GM21515 (cell line): Measurements from ENCODE around the gene CBFA2T2.

Source experiments
- ATAC-seq: cut with Tn5 transposase; IDR thresholded peaks from one replicate; pipeline ENCODE4 v1.9.1; 2021; ENCODE audit not compliant: unreplicated experiment

CBFA2T2 gene

GRCh38 chr20:33676121-33676520 lies 186.2 kb downstream of the CBFA2T2 start:
- no peak for ATAC-seq

GRCh38 chr20:33676652-33677645 lies 187.1 kb downstream of the CBFA2T2 start:
- ATAC-seq, result no peak

GRCh38 chr20:33677991-33678702 lies 188.3 kb downstream of the CBFA2T2 start:
- ATAC-seq, result no peak

DNA sequence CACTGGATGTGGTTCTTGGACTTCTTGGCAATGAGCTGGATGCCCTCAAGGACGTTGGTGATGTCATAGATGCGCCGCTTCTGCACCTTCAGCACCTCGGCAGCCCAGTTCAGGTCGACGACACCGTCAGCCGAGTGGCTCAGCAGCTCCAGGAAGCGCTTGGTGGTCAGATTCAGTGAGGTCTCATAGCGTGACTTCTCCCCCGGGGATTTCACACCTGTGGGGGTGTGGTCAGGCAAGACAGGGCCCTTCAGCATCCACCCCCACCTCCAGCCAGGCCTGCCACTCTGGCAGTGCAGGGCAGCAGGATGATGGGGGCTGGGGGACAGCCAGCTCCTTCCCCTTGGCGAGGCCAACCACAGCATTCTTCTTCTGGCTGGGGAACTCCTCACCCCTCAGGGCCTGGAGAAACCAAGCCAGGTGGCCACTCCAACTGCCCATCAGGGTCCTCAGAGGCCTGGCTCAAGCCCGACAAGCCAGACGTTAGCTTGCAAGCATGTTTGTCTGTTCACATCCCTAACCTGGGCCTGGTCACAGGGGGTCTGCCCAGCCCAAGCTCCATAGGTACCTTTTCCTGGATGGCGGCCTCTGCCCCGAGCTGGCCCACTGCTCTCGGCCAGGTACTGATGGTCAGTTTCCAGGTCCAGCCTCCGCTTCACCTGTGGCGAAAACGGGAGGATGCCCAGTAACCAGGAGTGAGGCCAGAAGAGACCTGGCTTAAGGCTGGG lies 190.0 kb downstream of the CBFA2T2 start:
- ATAC-seq, result peak; percentile 42

GRCh38 chr20:33680686-33681085 lies 190.8 kb downstream of the CBFA2T2 start:
- ATAC-seq, result no peak

- no peak for ATAC-seq
Observed at GRCh38 chr20:33681288-33681687, 191.4 kb downstream of the CBFA2T2 start.

DNA sequence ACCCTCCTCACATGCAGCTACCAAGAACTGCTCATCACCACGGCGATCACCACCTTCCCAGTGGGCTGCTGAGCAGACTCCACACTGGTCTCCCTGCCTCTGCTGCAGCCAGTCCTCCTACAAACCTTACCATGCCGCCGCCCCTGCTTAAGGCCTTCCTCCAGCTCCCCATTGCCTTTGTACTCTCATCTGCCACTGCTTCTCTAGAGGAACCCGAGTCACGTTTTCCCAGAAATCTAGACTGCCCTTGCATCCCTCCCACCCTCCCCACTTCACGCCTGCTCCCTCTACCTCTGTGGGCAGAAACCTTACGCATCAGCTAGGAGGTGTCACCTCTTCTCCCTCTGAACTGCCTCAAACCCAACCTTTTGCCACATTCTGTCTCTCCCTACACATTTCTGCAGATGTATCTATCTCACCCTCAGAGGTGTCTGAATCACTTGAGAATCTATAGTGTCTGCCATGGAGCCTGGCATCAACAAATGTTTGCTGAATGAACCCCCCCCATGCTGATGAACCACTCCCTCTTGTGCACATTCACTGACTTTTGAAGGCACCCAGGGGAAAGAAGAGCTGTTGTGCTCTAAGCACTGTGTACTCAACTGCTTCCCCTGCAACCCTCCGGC lies 191.9 kb downstream of the CBFA2T2 start:
- no peak for ATAC-seq

- no peak for ATAC-seq
Observed at GRCh38 chr20:33684533-33685327, 194.8 kb downstream of the CBFA2T2 start.

DNA sequence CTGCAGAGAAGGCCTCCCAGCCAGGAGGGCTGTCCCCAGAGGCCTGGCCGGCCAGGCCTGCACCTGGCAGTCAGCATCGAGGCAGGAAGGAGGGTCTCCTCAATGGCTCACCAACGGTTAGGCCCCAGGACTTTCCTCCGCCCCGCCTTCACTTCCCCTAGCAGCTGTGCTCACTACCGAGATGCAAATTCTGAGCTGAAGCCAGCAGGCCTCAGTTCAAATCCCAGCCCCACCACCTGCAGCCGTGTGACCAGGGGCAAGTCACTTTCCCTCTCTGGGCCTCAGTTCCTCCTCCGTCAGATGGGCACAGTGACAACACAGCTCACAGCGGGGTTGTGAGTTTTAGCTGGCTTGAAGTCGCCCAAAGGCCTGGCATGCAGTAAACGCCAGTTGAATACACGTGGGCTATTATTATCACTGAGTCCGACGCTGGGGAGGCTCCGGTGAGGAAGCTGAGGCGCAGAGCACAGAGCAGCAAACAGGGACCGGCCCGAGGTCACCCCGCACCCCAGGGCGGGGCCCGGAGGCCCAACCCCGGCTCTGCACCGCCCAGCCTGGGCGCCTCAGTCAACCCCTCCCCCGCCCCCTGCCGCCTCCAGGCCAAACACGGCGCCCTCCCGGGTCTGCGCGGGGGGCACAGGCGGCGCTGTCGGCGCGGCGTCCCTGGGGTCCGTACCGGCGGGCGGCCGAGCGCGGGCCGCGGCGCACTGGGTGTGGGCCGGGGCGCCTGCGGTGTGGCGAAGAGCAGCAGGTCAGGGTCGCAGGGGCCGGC lies 195.6 kb downstream of the CBFA2T2 start:
- ATAC-seq, result peak; percentile 40

- peak; percentile 77 for ATAC-seq
Observed at GRCh38 chr20:33686100-33686983, 196.4 kb downstream of the CBFA2T2 start, which contains the start of gene E2F1. Gene E2F1 (minus strand): TSS chr20:33686385. CDS start chr20:33686264, 121 bp downstream.

DNA sequence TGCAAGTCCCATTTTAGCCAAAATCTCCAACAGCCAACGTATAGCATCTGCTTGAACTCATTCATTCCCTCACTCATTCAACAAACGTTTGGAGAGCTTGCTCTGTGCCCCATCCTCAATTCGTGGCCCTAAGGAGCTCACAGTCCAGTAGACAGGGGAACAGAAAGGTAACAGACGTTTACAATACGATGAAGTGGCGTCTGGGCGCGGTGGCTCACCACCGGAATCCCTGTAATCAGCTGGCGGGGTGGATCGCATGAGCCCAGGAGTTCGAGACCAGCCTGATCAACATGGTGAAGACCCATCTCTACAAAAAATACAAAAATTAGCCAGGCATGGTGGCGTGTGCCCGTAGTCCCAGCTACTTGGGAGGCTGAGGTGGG lies 197.1 kb downstream of the CBFA2T2 start:
- no peak for ATAC-seq

DNA sequence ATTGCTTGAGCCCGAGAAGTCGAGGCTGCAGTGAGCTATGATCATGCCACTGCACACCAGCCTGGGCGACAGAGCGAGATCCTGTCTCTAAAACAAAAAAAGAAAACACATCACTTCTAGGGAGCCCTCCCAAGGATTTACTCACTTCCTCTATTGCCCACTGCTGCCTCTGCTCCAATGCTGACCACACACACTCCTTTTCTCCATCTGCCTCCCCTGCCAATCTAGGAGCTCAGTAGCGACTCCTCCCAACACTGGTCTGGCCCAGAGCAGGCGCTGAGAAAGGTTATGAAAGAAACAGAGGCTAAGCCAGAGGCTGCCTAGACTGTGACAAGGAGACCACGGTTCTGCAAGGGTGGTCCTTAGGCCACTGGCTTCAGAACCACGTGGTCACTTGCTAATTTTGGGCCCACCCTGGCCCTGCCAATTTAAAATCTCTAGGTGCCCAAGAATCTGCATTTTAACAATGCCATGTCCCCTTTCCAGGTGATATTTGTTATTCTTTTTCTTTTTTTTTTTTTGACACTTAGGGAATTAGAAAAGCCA lies 197.5 kb downstream of the CBFA2T2 start:
- ATAC-seq, result no peak

DNA sequence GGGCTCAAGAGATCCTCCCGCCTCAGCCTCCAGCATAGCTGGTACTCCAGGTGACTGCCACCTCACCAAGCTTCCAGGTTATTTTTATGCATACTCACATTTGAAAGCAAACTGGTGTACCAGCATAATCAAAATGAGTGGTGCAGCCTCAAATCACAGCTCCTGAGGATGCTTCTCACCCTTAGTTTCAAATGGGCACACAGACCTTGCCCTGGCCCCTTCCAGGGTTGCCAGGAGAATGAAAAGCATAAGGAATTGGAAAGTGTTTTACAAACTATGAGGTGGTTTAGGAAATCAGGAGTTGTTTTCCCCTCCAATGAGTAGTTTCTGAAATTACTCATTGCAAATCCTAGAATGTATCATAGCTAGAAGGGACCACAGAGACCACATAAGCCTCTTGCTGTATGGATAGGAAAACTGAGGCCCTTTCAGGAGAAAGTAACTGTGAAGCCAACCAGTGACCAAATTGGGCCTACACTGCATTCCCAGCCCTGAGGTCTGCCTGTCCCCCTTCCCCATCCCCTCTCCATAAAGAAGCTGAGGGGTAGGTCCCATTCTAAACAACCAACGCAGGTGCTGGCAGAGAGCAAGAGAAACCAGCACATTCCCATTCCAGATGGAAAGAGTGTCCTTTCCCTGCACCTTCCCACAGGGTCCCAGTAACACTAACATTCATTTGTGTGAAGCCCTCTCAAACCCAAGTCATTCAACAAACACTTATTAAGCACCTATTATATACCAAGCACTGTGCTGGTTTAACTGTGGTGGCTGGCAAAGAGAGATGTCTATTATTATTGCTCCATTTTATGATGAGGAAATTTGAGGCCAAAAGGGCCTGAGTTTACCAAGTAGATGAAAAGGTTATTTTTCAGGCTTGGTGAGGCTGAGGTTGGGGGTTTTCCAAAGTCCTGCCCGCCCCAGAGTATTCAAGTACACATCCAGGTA lies 198.4 kb downstream of the CBFA2T2 start:
- no peak for ATAC-seq

GRCh38 chr20:33688938-33689424 lies 199.1 kb downstream of the CBFA2T2 start:
- ATAC-seq, result no peak

GRCh38 chr20:33689493-33689892 lies 199.6 kb downstream of the CBFA2T2 start:
- ATAC-seq, result no peak

DNA sequence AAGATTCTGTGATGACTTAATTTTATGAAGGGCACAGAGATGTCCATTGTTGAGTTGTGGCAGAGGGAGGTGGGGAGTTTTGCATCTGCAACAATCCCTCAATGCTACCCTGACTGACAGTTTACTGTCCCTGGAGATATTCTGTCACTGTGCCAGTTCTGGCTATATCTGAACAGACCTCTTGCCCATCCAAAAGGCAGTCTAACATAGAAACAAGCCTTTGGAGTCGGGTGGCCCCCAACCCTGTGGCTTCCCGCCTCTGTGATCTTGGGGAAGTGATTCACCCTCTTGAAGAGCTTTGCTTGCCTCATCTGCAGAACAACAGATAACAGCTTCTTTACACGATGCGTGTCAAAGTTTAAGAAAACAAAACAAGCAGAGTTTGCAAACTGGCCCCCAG lies 200.1 kb downstream of the CBFA2T2 start:
- no peak for ATAC-seq

- ATAC-seq, result no peak
Observed at GRCh38 chr20:33693289-33693688, 203.4 kb downstream of the CBFA2T2 start.
